Measurements from ENCODE around the gene AREL1.

AREL1 gene

DNA sequence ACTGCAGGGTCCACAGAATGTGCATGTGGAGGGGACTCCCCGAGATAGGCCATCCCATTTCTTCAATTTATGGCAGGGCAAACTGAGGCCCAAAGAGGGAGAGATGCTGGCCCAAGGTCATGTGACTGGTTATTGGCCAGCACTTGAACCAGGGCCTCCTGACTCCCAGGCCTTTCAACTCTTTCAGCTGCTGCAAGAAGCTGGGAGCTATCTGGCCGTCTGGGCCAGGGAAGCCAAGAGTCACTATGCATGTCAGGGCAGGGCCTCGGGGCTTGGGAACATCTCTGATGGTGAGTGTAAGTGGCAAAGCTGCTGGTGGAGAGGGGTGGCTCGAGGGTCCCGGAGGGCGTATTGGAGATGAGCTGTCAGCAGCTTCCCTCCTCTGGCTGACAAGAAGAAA is 91.3 kb downstream of the AREL1 start:
- TF ChIP-seq BHLHE40 (IDR thresholded peaks at IDR 0.05; ENCODE audit: borderline replicate concordance) (no peak), NFRKB (IDR thresholded peaks at IDR 0.05) (no peak), CTBP1 (IDR thresholded peaks at IDR 0.05; ENCODE audit: borderline replicate concordance) (no peak)
- CTCF ChIA-PET: no interaction called here
- POLR2A ChIA-PET: no interaction called here
- no peak for DNase-seq (ENCODE audit: extremely low spot score)

DNA sequence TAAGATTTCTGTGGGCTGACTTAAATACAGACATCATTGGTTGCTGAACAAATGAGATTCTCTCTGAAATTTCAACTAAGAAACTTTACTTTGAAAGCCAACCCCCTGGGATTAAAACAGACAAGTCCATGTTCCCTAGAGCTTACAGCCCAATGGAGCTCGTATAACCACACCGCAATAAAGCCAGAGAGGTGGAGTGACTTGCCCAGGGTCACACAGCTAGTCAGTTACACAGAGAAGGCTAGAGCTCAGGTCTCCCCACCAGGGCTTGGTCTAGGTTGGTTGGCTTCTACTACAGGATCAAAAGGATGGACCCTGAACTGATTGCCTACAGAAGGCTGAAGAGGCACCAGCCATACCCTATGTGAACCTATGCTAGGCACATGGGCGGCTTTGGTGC is 92.0 kb downstream of the AREL1 start:
- TF ChIP-seq BHLHE40 (IDR thresholded peaks at IDR 0.05; ENCODE audit: borderline replicate concordance): no peak
- DNase-seq (ENCODE audit: extremely low spot score): no peak
- ChIA-PET CTCF (no interaction called here), POLR2A (no interaction called here)

DNA sequence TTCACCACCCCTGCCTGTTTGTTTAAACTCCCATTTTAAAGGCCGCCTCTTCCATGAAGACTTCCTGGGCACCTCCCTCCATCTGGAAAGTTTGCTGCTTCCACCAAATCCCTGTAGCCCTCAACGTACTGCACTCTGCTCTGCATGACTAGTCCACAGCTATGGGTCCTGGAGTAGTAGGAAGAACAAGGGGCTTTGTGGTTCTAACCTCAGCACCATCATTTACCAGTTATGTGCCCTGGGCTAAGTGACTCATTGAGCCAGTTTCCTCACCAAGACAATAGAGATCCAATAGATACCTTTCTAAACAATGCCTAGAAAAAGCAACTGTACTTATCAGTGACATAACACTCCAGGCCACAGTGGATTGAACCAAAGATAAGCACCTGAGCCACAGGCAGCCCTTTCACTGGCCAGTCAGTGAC is 92.4 kb downstream of the AREL1 start:
- no peak for DNase-seq (ENCODE audit: extremely low spot score)

DNA sequence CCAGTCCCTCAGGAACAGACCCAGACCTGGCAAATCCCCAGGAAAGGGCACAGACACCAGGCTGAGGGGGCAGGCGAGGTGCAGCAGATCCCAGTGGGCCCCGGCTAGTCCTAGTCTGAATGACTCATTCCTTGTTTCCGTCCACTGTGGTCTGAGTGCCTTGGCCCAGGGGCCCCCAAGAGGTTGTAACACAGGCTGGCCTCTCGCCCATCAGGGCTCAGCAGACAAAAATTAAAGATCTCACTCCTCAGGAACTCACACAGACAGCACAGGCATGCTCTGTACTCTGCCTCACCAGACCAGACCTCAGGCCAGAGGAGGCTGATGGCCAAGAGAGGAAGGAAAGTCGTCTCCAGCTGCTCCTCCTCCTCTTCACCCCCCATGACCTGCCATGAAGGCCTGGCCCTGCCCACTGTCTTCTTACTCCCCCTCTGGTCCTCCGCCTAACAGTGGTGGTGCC is 93.2 kb downstream of the AREL1 start:
- no peak for DNase-seq (ENCODE audit: extremely low spot score)
- CTCF ChIA-PET: interaction anchor here (0.5 to 2.3 kb wide), 2 partner anchors 11 to 286 kb away, joined by 3 to 8 read pairs; no protein-coding TSS in a partner anchor
- POLR2A ChIA-PET: no interaction called here
- TF ChIP-seq TARDBP (IDR thresholded peaks at IDR 0.05): no peak
- TF ChIP-seq CTBP1 (IDR thresholded peaks at IDR 0.05; ENCODE audit: borderline replicate concordance): no peak
- no peak for TF ChIP-seq BHLHE40 (IDR thresholded peaks at IDR 0.05; ENCODE audit: borderline replicate concordance)
- TF ChIP-seq ARNT (IDR thresholded peaks at IDR 0.05): no peak
- TF ChIP-seq LEF1 (IDR thresholded peaks at IDR 0.05; ENCODE audit: borderline replicate concordance): no peak
- TF ChIP-seq NFRKB (IDR thresholded peaks at IDR 0.05): no peak
- TF ChIP-seq HDGF (IDR thresholded peaks at IDR 0.05; ENCODE audit: borderline replicate concordance): no peak
- no peak for TF ChIP-seq ZNF384 (IDR thresholded peaks at IDR 0.05)
- no peak for TF ChIP-seq SUZ12 (IDR thresholded peaks at IDR 0.05)
- TF ChIP-seq FOXK2 (IDR thresholded peaks at IDR 0.05): no peak
- TF ChIP-seq SP1 (IDR thresholded peaks at IDR 0.05): no peak
- TF ChIP-seq FOXM1 (IDR thresholded peaks at IDR 0.05; ENCODE audit: borderline replicate concordance): no peak
- no peak for TF ChIP-seq FOXA1 (IDR thresholded peaks at IDR 0.05)
- TF ChIP-seq ELF4 (IDR thresholded peaks at IDR 0.05): no peak
- TF ChIP-seq L3MBTL2 (conservative IDR thresholded peaks at IDR 0.05): no peak
- TF ChIP-seq, protein P1, sequence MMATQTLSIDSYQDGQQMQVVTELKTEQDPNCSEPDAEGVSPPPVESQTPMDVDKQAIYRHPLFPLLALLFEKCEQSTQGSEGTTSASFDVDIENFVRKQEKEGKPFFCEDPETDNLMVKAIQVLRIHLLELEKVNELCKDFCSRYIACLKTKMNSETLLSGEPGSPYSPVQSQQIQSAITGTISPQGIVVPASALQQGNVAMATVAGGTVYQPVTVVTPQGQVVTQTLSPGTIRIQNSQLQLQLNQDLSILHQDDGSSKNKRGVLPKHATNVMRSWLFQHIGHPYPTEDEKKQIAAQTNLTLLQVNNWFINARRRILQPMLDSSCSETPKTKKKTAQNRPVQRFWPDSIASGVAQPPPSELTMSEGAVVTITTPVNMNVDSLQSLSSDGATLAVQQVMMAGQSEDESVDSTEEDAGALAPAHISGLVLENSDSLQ (IDR thresholded peaks at IDR 0.05): no peak

More for the DNA sequence above, 92.4 kb downstream of the AREL1 start:
- CTCF ChIA-PET: no interaction called here
- TF ChIP-seq SP1 (IDR thresholded peaks at IDR 0.05) (no peak), ARNT (IDR thresholded peaks at IDR 0.05) (no peak), L3MBTL2 (conservative IDR thresholded peaks at IDR 0.05) (no peak), LEF1 (IDR thresholded peaks at IDR 0.05; ENCODE audit: borderline replicate concordance) (no peak), FOXM1 (IDR thresholded peaks at IDR 0.05; ENCODE audit: borderline replicate concordance) (no peak), FOXK2 (IDR thresholded peaks at IDR 0.05) (no peak), CTBP1 (IDR thresholded peaks at IDR 0.05; ENCODE audit: borderline replicate concordance) (no peak), FOXA1 (IDR thresholded peaks at IDR 0.05) (no peak), ZNF384 (IDR thresholded peaks at IDR 0.05) (no peak), BHLHE40 (IDR thresholded peaks at IDR 0.05; ENCODE audit: borderline replicate concordance) (no peak), ELF4 (IDR thresholded peaks at IDR 0.05) (no peak), NFRKB (IDR thresholded peaks at IDR 0.05) (no peak), HDGF (IDR thresholded peaks at IDR 0.05; ENCODE audit: borderline replicate concordance) (no peak), SUZ12 (IDR thresholded peaks at IDR 0.05) (no peak)
- TF ChIP-seq, protein P1 (IDR thresholded peaks at IDR 0.05): no peak
- POLR2A ChIA-PET: no interaction called here

DNA sequence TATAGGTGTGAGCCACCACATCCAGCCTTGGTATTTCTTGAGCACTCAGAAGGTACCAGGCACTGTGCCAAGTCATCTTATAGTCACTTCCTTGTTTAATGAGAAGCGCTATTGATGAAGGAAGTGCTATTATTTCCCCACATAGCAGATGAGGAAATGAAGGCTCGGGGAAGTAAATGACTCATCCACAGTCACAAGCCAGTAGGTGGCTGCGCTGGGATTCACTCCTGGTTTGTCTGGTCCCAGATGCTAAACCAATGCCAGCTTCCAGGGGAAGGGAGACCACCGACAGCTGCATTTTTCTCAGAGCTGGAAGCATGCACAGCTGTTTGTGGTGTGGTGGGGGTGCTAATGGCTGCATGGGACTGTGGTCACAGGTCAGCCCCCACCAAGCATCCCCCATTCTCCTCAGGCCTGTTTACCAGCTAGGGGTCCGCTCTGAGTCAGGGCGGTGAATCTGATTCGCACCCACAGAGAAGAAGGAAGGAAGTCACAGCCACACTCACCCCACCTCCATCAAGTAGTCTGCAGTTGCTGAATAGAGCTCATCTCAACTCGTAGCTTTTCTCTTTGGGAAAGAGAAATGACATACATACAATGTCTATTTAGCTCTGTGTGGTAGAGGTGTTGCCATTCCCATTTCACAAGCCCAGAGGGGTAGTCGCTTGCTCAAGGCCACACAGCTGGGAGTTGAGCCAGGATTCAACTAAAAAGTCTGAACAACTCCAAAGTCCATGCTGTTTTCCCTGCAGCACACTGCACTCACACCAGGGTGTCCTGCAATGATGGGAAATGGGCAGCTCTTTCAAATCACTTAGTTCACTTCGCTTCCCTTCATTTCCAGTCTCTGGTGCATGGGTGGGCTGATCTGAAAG is 94.6 kb downstream of the AREL1 start:
- TF ChIP-seq ELF4 (IDR thresholded peaks at IDR 0.05) (no peak), L3MBTL2 (conservative IDR thresholded peaks at IDR 0.05) (no peak), CTBP1 (IDR thresholded peaks at IDR 0.05; ENCODE audit: borderline replicate concordance) (no peak), ZNF384 (IDR thresholded peaks at IDR 0.05) (no peak), TARDBP (IDR thresholded peaks at IDR 0.05) (no peak)
- TF ChIP-seq, protein P1 (IDR thresholded peaks at IDR 0.05): no peak
- CTCF ChIA-PET: interaction anchor here (1.5 to 2.3 kb wide), 2 partner anchors 9 to 87 kb away, joined by 7 to 8 read pairs; no protein-coding TSS in a partner anchor
- POLR2A ChIA-PET: no interaction called here
- no peak for DNase-seq (ENCODE audit: extremely low spot score)

DNA sequence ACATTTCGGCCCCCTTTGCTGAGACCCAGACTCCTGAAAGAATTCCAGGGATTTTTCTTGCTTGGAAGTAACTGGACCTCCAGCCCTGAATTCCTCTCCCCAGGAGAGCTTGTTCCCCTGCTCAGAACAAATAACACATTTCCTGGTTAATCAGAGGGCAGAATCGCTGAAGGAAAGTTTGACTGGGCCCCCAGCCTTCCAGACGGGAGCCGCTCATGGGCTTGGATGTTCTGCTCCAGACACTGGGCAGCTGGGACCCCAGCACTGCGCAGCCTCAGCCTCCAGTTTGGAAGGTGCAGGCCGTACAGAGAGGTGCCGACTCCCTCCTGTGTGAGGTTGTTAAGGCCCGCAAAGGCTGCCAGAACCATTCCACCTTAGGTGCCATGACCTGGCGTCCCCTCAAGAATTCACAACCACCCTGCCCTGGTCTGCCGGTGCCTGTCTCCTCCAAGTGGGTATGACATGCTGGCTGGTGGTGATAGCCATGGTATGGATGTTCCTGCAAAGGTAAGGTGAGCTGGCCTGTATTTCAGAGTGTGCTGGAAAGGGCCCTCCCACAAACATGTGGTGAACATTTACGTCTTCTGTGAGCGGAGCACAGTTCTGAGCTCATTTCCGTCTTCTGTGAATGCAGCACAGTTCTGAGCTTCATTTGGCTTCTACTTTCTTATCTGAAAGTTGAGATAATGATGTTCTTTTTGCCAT is 95.7 kb downstream of the AREL1 start:
- no peak for DNase-seq (ENCODE audit: extremely low spot score)
- ChIA-PET CTCF (interaction anchor here (0.6 to 2.3 kb wide), 2 partner anchors 8 to 64 kb away, joined by 6 to 8 read pairs; no protein-coding TSS in a partner anchor), POLR2A (no interaction called here)
- no peak for TF ChIP-seq SP1 (IDR thresholded peaks at IDR 0.05)
- no peak for TF ChIP-seq ELF4 (IDR thresholded peaks at IDR 0.05)
- no peak for TF ChIP-seq HDGF (IDR thresholded peaks at IDR 0.05; ENCODE audit: borderline replicate concordance)
- no peak for TF ChIP-seq FOXA1 (IDR thresholded peaks at IDR 0.05)
- no peak for TF ChIP-seq ARNT (IDR thresholded peaks at IDR 0.05)
- no peak for TF ChIP-seq BHLHE40 (IDR thresholded peaks at IDR 0.05; ENCODE audit: borderline replicate concordance)
- no peak for TF ChIP-seq CTBP1 (IDR thresholded peaks at IDR 0.05; ENCODE audit: borderline replicate concordance)
- TF ChIP-seq TARDBP (IDR thresholded peaks at IDR 0.05): no peak
- no peak for TF ChIP-seq LEF1 (IDR thresholded peaks at IDR 0.05; ENCODE audit: borderline replicate concordance)
- TF ChIP-seq FOXK2 (IDR thresholded peaks at IDR 0.05): no peak
- TF ChIP-seq ZNF384 (IDR thresholded peaks at IDR 0.05): no peak
- no peak for TF ChIP-seq L3MBTL2 (conservative IDR thresholded peaks at IDR 0.05)

Measured in HEK293T (cell line).